T-helper 2 cell treated with Interferon-gamma antibody and Interleukin-4, amounts not matched to agents 100 ng/mL and 5 ng/mL, for 36 hours (primary cell): ENCODE data around the gene VSTM2L. TPM values are rescaled to one million over a fixed set of nuclear protein-coding genes. Genes with fewer than 3 reads are reported as not detected.

ENCODE experiments used
- intact Hi-C: fragments of 100-400 bp; cut with micrococcal nuclease; formaldehyde crosslinking; loops from one replicate; pipeline ENCODE4 v1.15.1; 2023
- total RNA-seq: library from RNA; stranded (reverse); gene quantifications from 2 replicates; pipeline ENCODE4 v1.2.3, GENCODE V29; 2022

The VSTM2L gene
- total RNA-seq, 1 donor from 2014 or later, result not detected

GRCh38 chr20:37917461-37917860 is 14.5 kb downstream of the VSTM2L start:
- intact Hi-C loops, result no loop called here

- intact Hi-C loops, result no loop called here
Observed at GRCh38 chr20:37918035-37918434, 15.1 kb downstream of the VSTM2L start.

GRCh38 chr20:37919389-37920040 is 16.6 kb downstream of the VSTM2L start:
- intact Hi-C loops, result no loop called here

DNA sequence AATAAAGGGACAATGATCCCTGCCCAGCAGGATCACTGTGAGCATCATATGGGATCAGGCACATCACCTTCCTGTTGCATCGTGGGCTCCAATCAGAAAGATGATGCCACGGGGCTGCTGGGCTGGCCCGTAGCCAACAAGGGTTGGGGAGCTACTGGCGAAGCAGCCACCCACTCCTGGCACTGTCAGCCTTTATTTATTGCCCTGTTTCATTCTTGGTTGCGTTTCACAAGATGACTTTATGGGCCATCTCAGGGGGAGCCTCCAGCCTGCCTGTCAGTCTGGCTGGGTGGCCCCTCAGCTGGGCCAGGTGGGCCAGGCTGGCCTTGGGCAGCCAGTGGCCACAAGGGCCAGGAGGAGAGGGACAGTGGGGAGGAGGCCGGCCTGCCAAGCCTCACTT is 17.3 kb downstream of the VSTM2L start:
- intact Hi-C loops, result no loop called here

DNA sequence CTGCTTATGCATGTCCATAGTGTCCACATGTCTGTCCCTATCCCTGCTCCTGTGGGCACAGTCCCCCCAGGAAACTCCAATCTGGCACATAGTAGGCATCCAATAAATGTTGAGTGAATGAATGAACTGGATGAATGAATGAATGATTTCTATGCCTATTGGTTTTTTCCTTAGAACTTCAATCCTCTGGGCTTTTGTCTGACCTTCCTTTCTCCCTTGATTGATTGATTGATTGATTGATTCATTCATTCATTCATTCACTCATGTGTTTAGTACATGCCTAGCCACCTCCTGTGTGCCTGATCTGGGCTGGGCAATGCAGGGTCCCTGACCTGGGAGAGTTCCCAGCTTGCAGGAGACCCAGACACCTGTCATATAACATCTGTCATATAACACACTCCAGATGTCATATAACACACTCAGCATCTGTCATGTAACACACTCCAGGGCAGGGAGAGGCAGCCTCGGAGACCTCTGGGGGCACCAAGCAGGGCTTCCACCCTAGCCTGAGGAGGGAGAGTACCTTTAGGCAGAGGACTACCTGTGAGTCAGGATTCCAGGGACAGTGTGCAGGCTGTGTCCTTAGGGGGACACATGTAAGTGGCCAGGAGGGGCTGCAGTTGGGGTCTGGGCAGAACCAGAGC is 17.9 kb downstream of the VSTM2L start:
- intact Hi-C loops, result no loop called here

DNA sequence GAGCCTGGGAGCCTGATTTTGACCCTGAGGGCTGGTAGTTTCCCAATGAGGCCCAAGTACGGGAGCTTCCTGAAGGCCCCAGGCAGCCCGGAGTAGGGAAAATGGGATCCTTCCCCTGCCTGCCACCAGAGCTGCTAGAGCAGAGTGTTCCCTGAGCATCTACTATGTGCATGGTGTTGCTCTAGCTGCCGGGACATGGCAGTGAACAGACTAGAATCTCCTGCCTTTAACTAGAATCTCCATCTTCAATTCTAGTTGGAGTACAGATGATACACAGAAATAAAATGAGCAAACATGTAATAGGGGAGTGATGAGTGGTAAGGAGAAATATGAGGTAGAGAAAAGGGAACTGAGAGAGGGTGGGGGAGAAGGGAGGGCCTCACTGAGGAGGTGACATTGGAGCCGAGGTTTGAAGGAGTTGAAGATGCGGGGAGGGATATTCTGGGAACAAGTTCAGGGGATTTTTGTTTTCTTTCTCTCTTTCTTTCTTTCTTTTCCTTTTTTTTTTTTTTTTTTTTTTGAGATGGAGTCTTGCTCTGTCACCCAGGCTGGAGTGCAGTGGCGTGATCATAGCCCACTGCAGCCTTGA is 18.5 kb downstream of the VSTM2L start:
- intact Hi-C loops, result no loop called here

- intact Hi-C loops, result no loop called here
Observed at GRCh38 chr20:37922016-37922415, 19.1 kb downstream of the VSTM2L start.

- intact Hi-C loops, result no loop called here
Observed at GRCh38 chr20:37925265-37926165, 22.6 kb downstream of the VSTM2L start.

GRCh38 chr20:37926612-37927011 is 23.7 kb downstream of the VSTM2L start:
- intact Hi-C loops, result no loop called here

- intact Hi-C loops, result no loop called here
Observed at GRCh38 chr20:37927410-37928095, 24.6 kb downstream of the VSTM2L start.

DNA sequence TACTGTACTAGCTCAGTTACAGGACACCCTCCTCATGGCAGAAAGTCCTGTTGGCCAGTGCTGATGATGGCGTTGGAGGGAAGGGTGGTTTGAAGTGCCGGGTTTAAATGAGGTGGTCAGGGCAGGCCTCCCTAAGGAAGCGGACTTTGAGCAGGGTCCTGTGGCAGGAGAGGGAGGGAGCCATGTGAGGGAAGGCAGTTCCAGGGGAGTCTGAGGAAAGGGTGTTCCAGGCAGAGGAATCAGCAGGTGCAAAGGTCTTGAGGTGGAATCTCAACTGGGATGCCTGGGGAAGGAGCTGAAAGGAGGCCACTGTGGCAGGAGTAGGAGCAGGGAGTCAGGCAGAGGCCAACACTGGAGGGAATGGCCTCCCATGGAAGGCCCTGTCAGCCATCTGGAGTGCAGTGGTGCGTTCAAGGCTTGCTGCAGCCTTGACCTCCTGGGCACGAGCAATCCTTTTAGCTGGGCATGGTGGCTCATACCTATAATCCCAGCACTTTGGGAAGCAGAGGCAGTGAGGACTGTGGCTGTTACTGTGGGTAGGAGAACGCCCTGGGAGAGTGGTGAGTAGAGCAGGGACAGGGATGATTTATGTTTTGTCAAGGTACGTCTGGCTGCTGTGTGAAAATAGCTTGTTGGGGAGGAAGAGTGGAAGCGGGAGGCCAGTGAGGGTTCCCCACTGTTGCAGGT is 26.2 kb downstream of the VSTM2L start:
- intact Hi-C loops, result no loop called here

DNA sequence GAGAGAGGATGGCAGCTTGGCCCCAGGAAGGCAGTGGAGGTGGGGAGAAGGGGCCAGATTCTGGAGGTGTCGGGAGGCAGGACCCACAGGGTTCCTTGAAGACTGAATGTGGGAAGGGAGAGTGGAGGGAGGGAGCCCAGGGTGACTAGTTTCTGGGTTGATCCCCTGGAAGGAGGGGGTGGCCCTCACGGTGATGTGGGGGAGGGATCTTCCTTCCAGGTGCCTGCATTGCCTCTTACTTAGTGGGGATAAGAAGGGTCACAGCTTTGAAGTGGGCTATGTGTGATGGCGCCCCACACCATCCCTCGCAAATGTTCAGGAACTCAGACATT is 26.7 kb downstream of the VSTM2L start:
- intact Hi-C loops, result no loop called here

DNA sequence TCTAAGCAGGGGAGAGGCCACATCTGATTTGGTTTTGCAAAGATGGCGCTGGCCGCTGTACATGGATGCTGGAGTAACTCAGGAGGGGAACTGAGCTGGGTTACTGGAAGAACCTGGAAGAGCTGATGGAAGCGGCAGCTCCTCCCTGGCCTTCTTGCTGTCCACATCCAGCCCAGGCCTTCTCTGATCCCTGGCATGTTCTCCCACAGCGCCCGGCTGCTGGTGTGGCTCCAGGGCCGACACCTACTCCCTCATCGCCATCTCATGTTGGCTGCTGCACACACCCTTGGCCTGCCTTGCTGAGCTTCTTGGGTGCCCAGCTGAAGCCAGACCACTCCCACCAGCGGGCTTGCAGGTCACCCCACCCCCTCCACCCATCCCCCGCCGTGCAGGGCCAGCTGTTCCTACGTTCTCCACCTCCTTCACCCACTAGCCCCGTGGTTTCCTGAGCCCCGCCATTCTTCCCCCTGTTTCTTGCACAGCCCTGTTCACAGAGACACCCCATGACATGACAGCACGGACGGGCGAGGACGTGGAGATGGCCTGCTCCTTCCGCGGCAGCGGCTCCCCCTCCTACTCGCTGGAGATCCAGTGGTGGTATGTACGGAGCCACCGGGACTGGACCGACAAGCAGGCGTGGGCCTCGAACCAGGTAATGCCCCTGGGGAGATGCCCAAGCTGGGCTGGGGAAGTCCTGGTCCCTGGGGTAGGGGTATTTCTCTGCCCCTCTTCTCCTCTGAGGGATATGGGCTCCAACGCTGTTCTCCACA is 28.4 kb downstream of the VSTM2L start:
- intact Hi-C loops, result no loop called here

GRCh38 chr20:37932074-37932473 is 29.1 kb downstream of the VSTM2L start:
- intact Hi-C loops, result no loop called here

DNA sequence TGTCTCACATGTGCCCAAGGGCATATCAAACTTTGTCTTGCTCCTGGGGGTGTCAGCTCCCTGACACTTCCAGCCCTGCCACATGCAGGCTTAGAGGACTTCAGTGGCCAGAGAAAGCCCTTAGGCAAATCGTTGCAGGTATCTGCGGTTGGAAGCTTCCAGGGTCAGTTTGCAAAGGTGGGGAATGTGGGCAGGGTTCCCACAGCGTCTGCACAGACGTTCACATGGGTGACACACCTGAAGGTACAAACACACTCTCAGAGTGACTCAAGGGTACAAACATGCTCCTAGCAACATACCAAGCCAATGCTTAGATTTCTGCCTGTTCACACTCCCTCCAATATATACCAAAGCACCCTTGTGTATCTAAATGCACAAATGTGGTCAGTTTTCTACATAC is 30.0 kb downstream of the VSTM2L start:
- intact Hi-C loops, result no loop called here

GRCh38 chr20:37933786-37934633 is 31.1 kb downstream of the VSTM2L start:
- intact Hi-C loops, result no loop called here

GRCh38 chr20:37934634-37935375 is 31.9 kb downstream of the VSTM2L start:
- intact Hi-C loops, result no loop called here

GRCh38 chr20:37935435-37935834 is 32.5 kb downstream of the VSTM2L start:
- intact Hi-C loops, result no loop called here
